HG03139 (cell line): ENCODE measurements around the gene ARRDC2.

Source experiments
- ATAC-seq: cut with Tn5 transposase; IDR thresholded peaks from one replicate; pipeline ENCODE4 v1.9.1; 2021; ENCODE audit not compliant: unreplicated experiment

Gene ARRDC2

GRCh38 chr19:18057557-18057956 is 49.6 kb downstream of the ARRDC2 start:
- ATAC-seq: no peak

DNA sequence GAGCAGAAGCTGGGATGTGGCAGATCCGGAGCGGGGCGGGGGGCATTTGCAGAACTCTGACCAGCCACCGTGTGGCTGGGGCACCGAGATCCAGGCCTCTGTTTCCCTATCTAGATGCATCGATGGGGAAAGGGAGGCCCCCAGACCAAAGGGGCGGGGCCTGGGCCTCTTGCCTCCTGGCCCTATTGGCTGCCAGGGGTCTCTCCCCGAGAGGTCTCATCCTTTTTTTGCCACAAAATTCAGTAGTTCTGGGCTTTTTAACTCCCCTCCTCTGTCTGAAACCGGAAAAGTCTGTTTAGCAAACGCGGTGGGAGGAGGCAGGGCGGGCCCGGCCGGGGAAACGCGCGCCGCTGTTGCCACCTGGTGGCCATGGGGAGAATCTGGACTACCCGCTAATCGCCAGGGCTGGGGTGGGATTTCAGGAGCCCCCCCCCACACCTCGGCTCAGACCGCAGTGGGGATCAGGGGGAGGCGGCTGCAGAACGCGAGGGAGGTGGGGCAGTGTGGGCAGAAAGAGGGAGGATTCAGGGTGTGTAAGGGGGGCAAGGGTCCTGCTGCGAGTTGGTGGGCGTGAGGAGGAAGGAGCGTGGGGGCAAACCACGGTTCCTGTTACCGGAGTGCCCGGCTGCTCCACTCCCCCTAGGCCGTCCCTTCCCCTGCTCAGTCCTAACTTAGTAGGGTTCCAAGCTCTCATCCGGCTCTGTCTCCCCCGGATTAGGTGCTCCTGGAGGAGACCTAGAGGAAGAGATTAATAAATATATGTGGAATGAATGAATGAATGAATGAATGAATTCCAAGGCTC is 50.4 kb downstream of the ARRDC2 start:
- ATAC-seq: no peak

- no peak for ATAC-seq
These were observed 51.3 kb downstream of the ARRDC2 start for GRCh38 chr19:18059297-18059696.

DNA sequence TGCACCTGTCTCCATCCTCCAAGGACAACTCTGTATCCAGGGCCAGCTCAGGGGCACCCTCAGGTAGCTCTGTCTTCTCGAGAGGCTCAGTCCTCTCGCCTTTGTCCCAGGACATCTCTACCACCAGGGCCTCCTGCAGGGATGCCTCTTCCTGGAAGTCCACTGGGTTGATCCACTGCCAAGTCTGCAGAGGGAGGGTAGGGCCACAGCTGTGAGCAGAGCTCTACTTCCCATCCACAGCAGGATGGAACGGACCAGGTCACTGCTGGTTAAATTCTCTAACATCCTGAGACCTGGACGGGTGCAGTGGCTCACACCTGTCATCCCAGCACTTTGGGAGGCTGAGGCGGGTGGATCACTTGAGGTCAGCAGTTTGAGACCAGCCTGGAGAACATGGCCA is 51.9 kb downstream of the ARRDC2 start:
- no peak for ATAC-seq

- no peak for ATAC-seq
These were observed 52.5 kb downstream of the ARRDC2 start for GRCh38 chr19:18060472-18060871.

- no peak for ATAC-seq
These were observed 54.1 kb downstream of the ARRDC2 start for GRCh38 chr19:18062028-18062427.

- ATAC-seq: no peak
These were observed 55.5 kb downstream of the ARRDC2 start for GRCh38 chr19:18063463-18063862.
